Erythroblast (primary cell): ENCODE results near the gene SEC61B.

ENCODE experiments used
- DNase-seq, 2 experiments: peaks; one replicate each; lab custom pipeline; 2025; lab: John Stamatoyannopoulos, UW
- GATA1 ChIP-seq: IDR thresholded peaks from 2 replicates; pipeline ENCODE4 v1.6.1; 2011; ENCODE audit warnings: low read depth, mild to moderate bottlenecking, control low read depth, low read length, moderate library complexity
- POLR2A ChIP-seq: IDR thresholded peaks from 2 replicates; pipeline ENCODE4 v1.6.1; 2011; ENCODE audit warnings: mild to moderate bottlenecking, low read length

The SEC61B gene

GRCh38 chr9:99259231-99259918, 37.3 kb downstream of the SEC61B start:
- TF ChIP-seq GATA1 = no peak
- peak; percentile 9 to 45 for DNase-seq

GRCh38 chr9:99261923-99262322, 39.8 kb downstream of the SEC61B start:
- no peak for TF ChIP-seq POLR2A
- TF ChIP-seq GATA1 = no peak
- DNase-seq = no peak

GRCh38 chr9:99262949-99263418, 40.9 kb downstream of the SEC61B start:
- no peak for DNase-seq
- TF ChIP-seq POLR2A (no peak), GATA1 (no peak)

- DNase-seq = peak; percentile 25 to 42
- TF ChIP-seq POLR2A = no peak
- TF ChIP-seq GATA1 = no peak
These were observed 42.1 kb downstream of the SEC61B start for GRCh38 chr9:99264070-99264680.

GRCh38 chr9:99265691-99266090, 43.6 kb downstream of the SEC61B start:
- no peak for DNase-seq
- TF ChIP-seq GATA1 (no peak), POLR2A (no peak)

- DNase-seq = peak; percentile 67 to 76
- TF ChIP-seq GATA1 = no peak
- no peak for TF ChIP-seq POLR2A
These were observed 44.4 kb downstream of the SEC61B start for GRCh38 chr9:99266255-99267023.

GRCh38 chr9:99269416-99269815, 47.3 kb downstream of the SEC61B start:
- TF ChIP-seq GATA1 = no peak
- no peak for TF ChIP-seq POLR2A
- DNase-seq = no peak

GRCh38 chr9:99270491-99270890, 48.4 kb downstream of the SEC61B start:
- no peak for TF ChIP-seq POLR2A
- TF ChIP-seq GATA1 = no peak
- no peak for DNase-seq

- no peak for DNase-seq
- TF ChIP-seq GATA1 = no peak
- TF ChIP-seq POLR2A = no peak
These were observed 50.8 kb downstream of the SEC61B start for GRCh38 chr9:99272836-99273235.

- no peak for DNase-seq
- TF ChIP-seq GATA1 (no peak), POLR2A (no peak)
These were observed 51.9 kb downstream of the SEC61B start for GRCh38 chr9:99274016-99274415.

GRCh38 chr9:99274495-99274894, 52.4 kb downstream of the SEC61B start:
- DNase-seq = no peak
- TF ChIP-seq POLR2A = no peak
- TF ChIP-seq GATA1 = no peak
